Stimulated activated CD8-positive, alpha-beta memory T cell treated with anti-CD3 and anti-CD28 coated beads, Interleukin-4, amount 100 ng/mL, for 1 hour (primary cell): Measurements from ENCODE around the gene HP1BP3.
A peak's percentile ranks its signal among the peaks of the same experiment; 100 is the strongest.

ENCODE experiments used
- DNase-seq, 2 donors: peaks; one replicate each; pipeline ENCODE4 v3.0.0-alpha.2; 2020; ENCODE audit warnings: low read depth in 2 of 2, low spot score in 1 of 2

Gene HP1BP3

DNA sequence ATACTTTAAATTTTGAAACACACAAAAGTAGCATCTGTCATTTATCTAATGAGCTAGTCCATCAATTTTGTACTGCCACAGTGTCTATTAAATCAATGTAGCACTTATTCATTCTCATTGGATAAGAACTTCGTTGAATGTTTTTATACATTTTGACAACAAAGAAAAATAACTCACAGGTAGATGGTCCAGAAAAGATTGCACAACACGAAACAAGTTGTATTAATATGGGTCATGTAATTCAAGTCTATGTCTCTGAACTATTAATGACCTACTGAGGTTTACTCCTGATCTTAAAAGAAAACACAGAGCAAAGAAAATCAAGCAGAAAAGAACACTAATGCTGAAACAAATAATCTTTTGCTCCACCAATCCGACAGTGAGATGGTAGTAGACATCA is 15.3 kb downstream of the HP1BP3 start:
- no peak for DNase-seq

DNA sequence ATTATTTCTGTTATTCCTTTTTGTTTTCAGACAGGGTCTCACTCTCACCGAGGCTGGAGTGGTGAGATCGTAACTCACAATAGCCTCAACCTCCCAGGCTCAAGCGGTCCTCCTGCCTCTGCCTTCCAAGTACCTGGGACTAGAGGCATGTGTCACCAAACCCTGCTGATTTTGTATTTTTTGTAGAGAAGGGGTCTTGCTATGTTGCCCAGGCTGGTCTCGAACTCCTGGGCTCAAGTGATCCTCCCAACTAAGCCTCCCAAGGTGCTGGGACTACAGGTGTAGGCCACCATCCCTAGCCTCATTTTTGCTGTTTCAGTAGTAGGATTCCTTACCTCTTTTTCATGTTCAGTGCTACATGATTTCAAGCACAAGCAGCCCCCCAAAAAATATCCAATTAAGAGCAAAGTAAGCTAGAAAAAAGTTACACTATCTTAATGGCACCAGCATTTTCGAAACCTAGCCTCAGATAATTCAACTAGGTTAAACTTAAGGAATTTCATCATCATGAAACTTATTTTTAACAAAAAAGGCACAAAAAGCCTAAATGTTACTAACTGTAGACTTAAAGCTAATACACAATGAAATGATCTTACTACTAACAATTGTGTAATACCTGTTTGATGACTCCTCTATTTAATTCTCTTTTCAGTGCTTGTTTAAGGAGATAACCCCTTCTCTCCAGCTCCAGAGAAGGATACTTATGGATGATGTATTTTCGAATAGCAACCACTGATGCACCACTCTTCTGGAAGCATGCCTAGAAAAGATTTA is 16.6 kb downstream of the HP1BP3 start:
- DNase-seq = no peak

DNA sequence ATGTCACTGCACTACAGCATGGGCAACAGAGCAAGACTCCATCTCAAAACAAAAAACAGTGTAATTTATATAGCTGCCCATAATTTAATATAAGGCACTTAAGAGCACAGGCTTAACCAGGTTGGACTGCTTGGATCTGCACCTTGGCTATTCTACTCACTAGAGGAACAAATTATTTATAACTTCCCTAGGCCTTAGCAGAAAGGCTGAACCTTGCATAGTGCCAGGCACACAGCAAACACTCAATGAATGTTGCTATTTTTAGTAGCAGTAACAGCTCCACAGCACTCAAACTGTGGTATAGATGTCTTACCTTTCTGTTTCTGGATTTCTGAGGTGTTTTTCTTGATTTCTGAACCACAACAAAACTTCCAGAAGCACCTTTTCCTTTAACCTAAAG is 19.8 kb downstream of the HP1BP3 start:
- DNase-seq = no peak

- no peak for DNase-seq
Observed at GRCh38 chr1:20763417-20763816, 23.7 kb downstream of the HP1BP3 start.

- DNase-seq = no peak
Observed at GRCh38 chr1:20760322-20760721, 26.8 kb downstream of the HP1BP3 start.

DNA sequence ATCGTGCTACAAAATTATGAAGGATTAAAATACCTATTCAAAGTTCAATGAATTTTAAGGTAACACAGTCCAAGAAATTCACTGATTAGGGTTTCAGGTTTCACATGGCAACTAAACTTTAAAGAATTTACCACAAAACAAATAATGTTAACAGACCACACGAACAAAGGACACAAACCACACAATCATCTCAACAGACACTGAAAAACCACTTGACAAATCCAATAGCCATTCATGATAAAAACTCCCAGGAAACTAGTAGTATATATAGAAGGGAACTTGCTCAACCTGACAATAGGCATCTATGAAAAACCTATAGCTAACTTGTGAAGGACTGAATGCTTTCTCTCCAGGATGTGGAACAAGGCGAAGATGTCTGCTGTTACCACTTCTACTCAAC is 33.5 kb downstream of the HP1BP3 start:
- no peak for DNase-seq

- no peak for DNase-seq
Observed at GRCh38 chr1:20751462-20751990, 35.6 kb downstream of the HP1BP3 start.

DNA sequence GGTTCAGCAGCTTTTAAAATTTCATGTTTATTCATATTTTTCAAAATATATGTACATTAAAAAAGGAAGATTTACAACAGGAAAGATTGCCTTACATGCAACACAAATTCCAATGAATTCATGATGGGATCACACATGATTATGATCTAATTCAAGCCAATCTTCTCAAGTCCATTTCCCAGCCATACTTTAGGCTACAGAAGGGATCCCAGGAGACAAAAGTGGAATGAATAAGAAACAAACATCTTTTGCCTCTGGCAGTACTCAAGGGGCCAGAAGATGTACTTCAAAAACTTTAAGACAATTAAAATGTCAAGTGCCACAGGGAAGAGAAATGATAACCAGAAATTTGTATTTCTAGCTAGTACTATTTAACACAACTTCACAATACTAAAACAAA is 44.4 kb downstream of the HP1BP3 start:
- no peak for DNase-seq

DNA sequence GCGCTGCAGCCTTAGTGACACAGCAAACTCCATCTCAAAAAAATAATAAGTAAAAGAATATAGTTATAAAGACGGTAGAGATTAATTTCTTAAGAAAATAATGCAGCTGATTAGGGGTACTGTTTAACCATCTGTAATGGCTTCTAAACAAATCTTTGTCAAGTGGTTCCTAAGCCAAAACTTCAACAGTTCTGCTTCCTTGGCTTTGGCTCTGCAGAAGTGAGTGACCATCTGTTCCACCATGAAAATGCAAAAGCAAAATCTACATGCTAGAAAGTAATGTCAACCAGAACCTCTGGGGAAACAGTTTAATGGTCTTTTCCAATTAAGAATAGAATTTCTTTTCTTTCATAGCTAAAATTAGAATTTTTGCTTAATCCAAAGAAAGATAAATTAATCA is 46.3 kb downstream of the HP1BP3 start:
- DNase-seq = no peak

GRCh38 chr1:20739225-20739624 is 47.9 kb downstream of the HP1BP3 start:
- DNase-seq = no peak

DNA sequence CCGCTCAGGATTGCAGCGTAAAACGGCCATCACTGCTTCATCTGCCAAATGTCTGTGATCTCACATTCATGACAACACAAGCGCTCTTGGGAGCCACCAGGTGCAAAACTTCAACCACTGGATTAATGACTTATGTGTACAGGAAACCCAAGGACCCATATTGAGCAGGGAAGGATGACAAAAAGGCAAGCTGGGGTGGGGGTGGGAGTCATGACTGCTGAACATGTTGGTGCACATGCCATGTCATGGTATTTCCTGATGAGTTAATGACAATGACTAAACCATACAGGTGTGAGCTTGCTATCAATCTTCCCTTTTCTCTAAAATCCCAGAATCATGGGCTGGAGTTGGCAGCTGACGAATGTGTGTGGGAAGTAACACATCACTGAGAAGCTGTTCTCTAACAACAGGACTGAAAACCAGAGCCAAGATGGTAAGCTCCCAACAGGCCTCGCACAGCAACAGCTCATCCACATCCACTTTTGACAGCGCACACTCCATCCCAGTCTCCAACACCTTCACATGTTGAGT is 51.5 kb downstream of the HP1BP3 start:
- DNase-seq = no peak

- DNase-seq = no peak
Observed at GRCh38 chr1:20733360-20733975, 53.6 kb downstream of the HP1BP3 start.

DNA sequence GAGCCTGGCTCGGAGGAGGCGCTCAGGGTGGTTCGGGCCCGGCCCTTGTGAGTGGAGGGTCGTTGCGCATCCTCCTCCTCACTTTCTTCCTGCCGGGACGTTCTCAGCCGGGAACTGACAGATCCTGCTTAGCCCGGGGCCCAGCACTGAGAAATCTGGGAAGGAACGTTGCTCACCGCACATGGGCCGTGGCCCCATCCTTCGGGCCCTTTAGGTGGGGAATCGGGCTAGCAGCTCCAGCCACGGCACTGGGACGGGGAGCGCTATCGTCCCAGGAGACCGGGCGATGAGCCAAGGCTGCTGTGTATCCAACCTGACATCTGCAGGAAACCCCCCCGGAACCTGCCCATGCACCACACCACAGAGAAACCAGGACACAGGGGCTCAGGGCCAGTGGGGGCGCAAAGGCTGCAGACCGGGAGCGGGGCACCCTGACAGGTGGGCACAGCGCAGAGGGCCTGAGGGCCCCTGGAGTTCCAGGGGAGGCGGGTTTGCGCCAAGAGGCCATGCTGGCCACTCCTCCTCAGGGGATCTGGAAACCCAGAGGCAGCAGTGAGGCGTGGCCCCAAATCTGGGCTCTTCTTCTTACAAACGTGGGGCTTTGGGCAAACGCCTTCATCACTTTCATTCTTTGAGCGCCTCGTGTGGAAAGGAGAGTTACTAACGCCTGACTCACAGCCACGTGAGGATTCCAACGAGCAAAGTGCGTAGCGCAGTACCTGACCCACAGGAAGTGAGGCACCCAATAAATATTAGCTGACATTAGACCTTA is 54.3 kb downstream of the HP1BP3 start, which contains the start of gene SH2D5:
TSS of gene SH2D5 (minus strand) at position 116 of the 772 bp plus-strand sequence. CDS start 4,659 bp downstream, outside the sequence.
- peak; percentile 42 to 45 for DNase-seq

DNA sequence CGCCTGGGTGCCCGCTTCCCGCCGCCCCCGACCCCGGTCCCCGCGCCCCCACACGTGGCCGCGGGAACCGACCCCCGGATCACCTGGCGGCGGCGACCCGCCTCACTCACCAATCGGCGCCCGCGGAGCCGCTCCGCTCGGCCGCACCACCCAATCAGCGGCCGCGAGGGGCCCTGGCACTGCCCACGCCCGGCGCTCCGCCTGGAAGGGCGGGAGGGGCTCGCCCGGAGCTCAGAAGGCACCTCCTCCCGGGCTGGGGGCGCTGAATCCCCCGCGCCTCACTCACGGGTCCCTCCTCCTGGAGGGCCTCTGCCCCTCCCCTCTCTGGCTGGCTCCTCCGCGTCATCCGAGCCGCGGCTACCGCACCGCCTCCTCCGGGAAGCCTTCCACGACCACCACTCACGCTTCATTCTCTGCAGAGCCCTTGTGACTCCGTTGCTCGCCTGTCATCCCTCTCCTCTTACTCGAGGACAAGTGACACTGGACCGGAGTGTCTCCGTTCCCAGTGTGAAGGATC is 55.0 kb downstream of the HP1BP3 start:
- DNase-seq = peak in 1 of 2 donors; percentile 20

DNA sequence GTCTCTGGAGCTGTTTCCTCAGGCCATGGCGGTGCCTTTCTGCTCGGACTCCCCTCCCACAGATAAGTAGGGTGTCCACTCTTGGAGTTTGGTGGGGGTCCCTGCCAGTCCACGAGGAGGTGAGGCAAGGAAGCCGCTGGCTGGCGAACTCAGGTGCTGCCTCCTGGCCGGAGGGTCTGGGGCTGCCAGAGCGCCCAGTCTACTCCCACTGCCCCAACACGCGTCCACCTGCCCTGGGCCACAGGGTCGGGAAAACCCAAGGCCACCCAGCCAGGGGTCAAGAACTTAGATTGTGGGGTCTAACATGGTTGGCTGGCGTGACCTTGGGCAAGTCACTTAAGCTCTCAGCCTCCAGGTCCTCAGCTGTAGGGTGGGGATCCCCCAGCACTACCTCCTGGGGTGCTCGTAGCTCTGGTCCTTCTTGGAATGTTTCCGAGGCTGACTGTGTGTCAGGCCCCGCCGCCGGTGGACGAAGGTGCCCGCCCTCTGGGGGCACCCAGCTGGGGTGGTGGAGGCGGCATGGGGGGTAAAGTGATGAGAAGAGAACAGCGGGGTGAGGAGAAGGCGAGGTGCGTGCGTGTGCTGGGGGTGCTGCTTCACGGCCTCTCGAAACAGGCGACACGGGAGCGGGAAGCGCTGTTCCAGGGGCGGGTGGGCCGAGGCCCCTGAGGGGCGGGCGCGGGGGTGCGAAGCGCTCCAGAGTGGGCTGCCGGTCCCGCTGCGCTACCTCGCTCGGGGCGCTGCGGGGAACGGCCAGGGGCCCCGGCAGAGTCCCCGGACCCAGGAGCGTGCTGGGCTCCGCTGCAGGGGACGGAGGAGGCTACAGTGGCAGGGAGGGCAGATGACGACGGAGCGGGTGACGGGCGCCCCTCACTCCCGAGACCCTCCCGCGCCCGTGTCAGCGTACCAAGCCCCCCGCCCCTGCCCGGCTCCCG is 55.8 kb downstream of the HP1BP3 start:
- DNase-seq = no peak

GRCh38 chr1:20730690-20731056 is 56.4 kb downstream of the HP1BP3 start:
- DNase-seq = no peak

DNA sequence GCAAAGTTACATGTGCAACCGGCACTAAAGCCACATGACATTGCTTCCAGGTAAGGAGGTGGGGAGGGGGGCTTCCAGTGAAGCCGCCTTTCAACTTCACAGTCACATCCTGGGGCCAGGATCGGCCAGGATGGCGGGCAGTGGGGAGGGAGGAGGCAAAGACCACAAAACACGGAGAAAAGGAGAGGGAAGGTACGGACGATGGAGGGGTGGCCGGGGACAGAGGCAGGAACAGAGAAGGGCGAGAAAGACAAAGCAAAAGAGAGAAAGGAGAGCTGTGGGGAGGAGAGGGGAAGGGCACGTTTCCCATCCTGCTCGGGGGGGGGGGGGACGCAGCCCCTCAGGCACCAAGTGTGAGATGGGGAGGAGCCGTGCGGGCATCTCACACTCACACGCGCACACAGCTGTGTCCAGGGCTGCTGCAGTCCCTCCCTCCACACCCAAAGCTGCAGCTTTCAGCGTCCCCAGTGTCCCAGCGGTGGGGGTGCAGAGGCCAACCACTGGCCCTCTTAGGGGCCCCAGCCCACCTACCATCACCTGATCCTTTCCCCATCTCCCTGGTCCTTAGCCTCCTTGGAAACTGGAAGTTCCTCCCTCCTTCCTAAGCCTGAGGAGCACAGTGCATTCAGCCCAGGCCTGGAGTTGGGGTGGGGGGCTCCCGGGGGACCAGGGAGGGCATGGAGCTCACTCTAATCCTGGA is 57.0 kb downstream of the HP1BP3 start:
- no peak for DNase-seq

DNA sequence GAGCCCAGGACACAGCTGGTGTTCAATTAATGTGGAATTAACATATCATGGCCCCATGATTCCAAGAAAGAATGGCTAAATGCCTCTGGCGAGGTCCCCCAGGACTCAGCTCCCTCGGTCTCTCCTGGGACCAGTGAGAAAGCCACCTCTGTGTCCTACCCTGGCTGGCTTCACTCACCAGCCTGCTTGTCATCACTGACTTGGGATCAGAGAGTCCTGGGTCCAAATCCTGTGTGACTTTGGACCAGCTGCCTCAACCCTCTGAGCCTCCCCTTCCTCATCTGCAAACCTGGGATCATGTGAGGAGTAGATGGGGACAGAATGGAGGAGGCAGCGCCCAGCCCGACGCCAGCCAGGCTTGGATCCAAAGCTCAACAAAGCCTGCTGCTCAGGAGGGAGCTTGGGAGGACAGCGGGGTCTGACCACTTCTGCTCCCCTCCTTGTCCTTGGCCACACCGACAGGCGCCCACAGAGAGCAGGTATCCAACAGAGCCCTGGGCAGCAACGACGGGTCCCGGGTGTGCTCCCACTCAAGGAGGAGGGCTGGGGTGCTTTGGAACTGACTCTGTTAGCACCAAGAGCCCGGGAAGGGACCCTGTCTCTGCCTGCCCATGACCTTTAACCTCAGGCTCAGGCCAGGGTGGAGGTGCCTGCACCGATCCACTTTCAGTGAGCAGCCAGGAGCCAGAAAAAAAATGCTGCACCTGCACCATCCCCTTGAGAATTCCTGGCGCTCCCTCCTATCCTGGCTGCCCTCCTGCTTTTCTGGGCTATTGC is 57.8 kb downstream of the HP1BP3 start:
- no peak for DNase-seq
